GM23338 (cell line): ENCODE results near the gene ALOX15B. TPM values are rescaled to one million over a fixed set of nuclear protein-coding genes. Genes with fewer than 3 reads are reported as not detected.

Experiments used
- ATAC-seq: fragments of 200-7000 bp; cut with Tn5 transposase; 3 replicates; pipeline ENCODE4 v1.9.1; 2020
- DNase-seq: peaks from one replicate; pipeline ENCODE4 v3.0.0-alpha.2; 2015; ENCODE audit warnings: low spot score
- H2AFZ ChIP-seq: fragments of 200-600 bp; sonication (generic); 2 replicates; pipeline ENCODE4 v1.8.0; 2016; ENCODE audit warnings: antibody characterized with exemption, mild to moderate bottlenecking, moderate library complexity
- H3F3A ChIP-seq: fragments of 200-600 bp; sonication (generic); replicated peaks from 2 replicates; pipeline ENCODE4 v1.8.0; 2017; ENCODE audit warnings: antibody characterized with exemption, mixed run types, low read depth
- H3K27ac ChIP-seq: fragments of 200-600 bp; sonication (generic); 2 replicates; pipeline ENCODE4 v1.6.1; 2016; ENCODE audit warnings: low read depth
- H3K27me3 ChIP-seq: fragments of 200-600 bp; sonication (generic); 2 replicates; pipeline ENCODE4 v1.8.0; 2016; ENCODE audit warnings: mild to moderate bottlenecking, mixed run types, moderate library complexity; ENCODE audit not compliant: insufficient read depth
- H3K36me3 ChIP-seq: fragments of 200-600 bp; sonication (generic); 2 replicates; pipeline ENCODE4 v1.8.0; 2016; ENCODE audit warnings: mild to moderate bottlenecking; ENCODE audit not compliant: insufficient read depth
- H3K4me1 ChIP-seq: fragments of 200-600 bp; sonication (generic); 2 replicates; pipeline ENCODE4 v1.8.0; 2016; ENCODE audit warnings: mild to moderate bottlenecking, moderate library complexity; ENCODE audit not compliant: insufficient read depth
- H3K4me2 ChIP-seq: fragments of 200-600 bp; sonication (generic); 2 replicates; pipeline ENCODE4 v1.7.1; 2017; ENCODE audit warnings: mixed run types
- H3K4me3 ChIP-seq: fragments of 200-600 bp; sonication (generic); 2 replicates; pipeline ENCODE4 v1.6.1; 2016; ENCODE audit warnings: mixed run types
- H3K79me2 ChIP-seq: fragments of 200-600 bp; sonication (generic); replicated peaks from 2 replicates; pipeline ENCODE4 v1.8.0; 2017; ENCODE audit warnings: mild to moderate bottlenecking; ENCODE audit not compliant: insufficient read depth
- H3K9me2 ChIP-seq: fragments of 200-600 bp; sonication (generic); 2 replicates; pipeline ENCODE4 v1.8.0; 2017; ENCODE audit not compliant: insufficient read depth
- H4K20me1 ChIP-seq: fragments of 200-600 bp; sonication (generic); replicated peaks from 2 replicates; pipeline ENCODE4 v1.8.0; 2017; ENCODE audit warnings: mild to moderate bottlenecking; ENCODE audit not compliant: insufficient read depth
- H3K27ac Mint-ChIP-seq: 2 replicates; pipeline ENCODE4 v1.8.0; 2020; ENCODE audit warnings: inconsistent platforms, mild to moderate bottlenecking, moderate library complexity, mixed read lengths
- H3K27me3 Mint-ChIP-seq: 3 replicates; pipeline ENCODE4 v1.8.0; 2022; ENCODE audit warnings: low read depth, mild to moderate bottlenecking, moderate library complexity, mixed read lengths, inconsistent platforms; ENCODE audit not compliant: insufficient read depth, poor library complexity
- H3K36me3 Mint-ChIP-seq: 3 replicates; pipeline ENCODE4 v1.8.0; 2021; ENCODE audit warnings: low read depth, mild to moderate bottlenecking, inconsistent platforms, moderate library complexity, mixed read lengths
- H3K4me1 Mint-ChIP-seq: 3 replicates; pipeline ENCODE4 v1.8.0; 2020; ENCODE audit warnings: mild to moderate bottlenecking, inconsistent platforms, mixed read lengths
- H3K4me3 Mint-ChIP-seq: 3 replicates; pipeline ENCODE4 v1.8.0; 2021; ENCODE audit warnings: moderate library complexity, mild to moderate bottlenecking, inconsistent platforms, mixed read lengths
- H3K9me3 Mint-ChIP-seq: 3 replicates; pipeline ENCODE4 v1.8.0; 2020; ENCODE audit warnings: moderate library complexity, mild to moderate bottlenecking, inconsistent platforms, mixed read lengths
- CREB1 ChIP-seq: fragments of 250-450 bp; sonication (Bioruptor Pico); IDR thresholded peaks from 2 replicates; pipeline ENCODE4 v1.5.0; 2020; ENCODE audit warnings: low read depth, mild to moderate bottlenecking, moderate library complexity
- CTCF ChIP-seq, 2 experiments: fragments of 200-600 bp in 1 of 2; sonication (generic) in 1 of 2; conservative IDR thresholded peaks; 2 replicates each; pipeline versions ENCODE4 v1.5.1 to v1.6.1; 2016 to 2017; ENCODE audit warnings: antibody characterized with exemption in 2 of 2, low read depth in 2 of 2, mild to moderate bottlenecking in 2 of 2, moderate library complexity in 1 of 2
- ETS1 ChIP-seq: IDR thresholded peaks from 2 replicates; pipeline ENCODE4 v1.6.1; 2016; ENCODE audit warnings: antibody characterized with exemption
- EZH2 ChIP-seq: fragments of 200-600 bp; sonication (generic); IDR thresholded peaks from one replicate; pipeline ENCODE4 v1.8.0; 2017; ENCODE audit warnings: antibody characterized with exemption, mild to moderate bottlenecking, low read depth; ENCODE audit not compliant: unreplicated experiment
- EZH2phosphoT487 ChIP-seq: fragments of 200-600 bp; sonication (generic); IDR thresholded peaks from one replicate; pipeline ENCODE4 v1.8.1; 2018; ENCODE audit warnings: antibody characterized with exemption; ENCODE audit not compliant: unreplicated experiment
- JUNB ChIP-seq: IDR thresholded peaks from one replicate; pipeline ENCODE4 v1.6.1; 2016; ENCODE audit warnings: antibody characterized with exemption; ENCODE audit not compliant: unreplicated experiment
- NANOG ChIP-seq: IDR thresholded peaks from 2 replicates; pipeline ENCODE4 v1.6.1; 2016; ENCODE audit warnings: antibody characterized with exemption, borderline replicate concordance
- POLR2AphosphoS5 ChIP-seq: IDR thresholded peaks from 2 replicates; pipeline ENCODE4 v1.6.1; 2016; ENCODE audit warnings: antibody characterized with exemption, low read depth
- STAT1 ChIP-seq: IDR thresholded peaks from one replicate; pipeline ENCODE4 v1.6.1; 2016; ENCODE audit warnings: antibody characterized with exemption; ENCODE audit not compliant: unreplicated experiment
- ZNF114 ChIP-seq: fragments of 250-450 bp; sonication (Bioruptor Pico); IDR thresholded peaks from 2 replicates; pipeline ENCODE4 v1.5.0; 2020; ENCODE audit warnings: mild to moderate bottlenecking, moderate library complexity
- ZNF331 ChIP-seq: fragments of 250-450 bp; sonication (Bioruptor Pico); IDR thresholded peaks from 2 replicates; pipeline ENCODE4 v1.5.0; 2020; ENCODE audit warnings: low read depth, mild to moderate bottlenecking, moderate library complexity
- long read RNA-seq: library from polyadenylated mRNA; unstranded; transcript quantifications from one replicate; pipeline ENCODE4 v2.0.0, GENCODE V29; 2020; ENCODE audit not compliant: unreplicated experiment
- polyA plus RNA-seq: library from polyadenylated mRNA; unstranded; fragments of >200 nt; fragmentation: Nextera tagmentation; extraction: Ambion mirVana; gene quantifications from 2 replicates; pipeline ENCODE4 v1.2.1, GENCODE V29; 2016
- total RNA-seq: library from RNA; depleted of rRNA; stranded (reverse); fragments of >200 nt; shearing (Covaris generic); gene quantifications from 2 replicates; pipeline ENCODE4 v1.2.3, GENCODE V29; 2014; rRNA removed
- TF ChIP-seq, protein P1 (sequence below): IDR thresholded peaks from one replicate; pipeline ENCODE4 v1.6.1; 2018; ENCODE audit warnings: antibody characterized with exemption; ENCODE audit not compliant: unreplicated experiment

The ALOX15B gene, protein sequence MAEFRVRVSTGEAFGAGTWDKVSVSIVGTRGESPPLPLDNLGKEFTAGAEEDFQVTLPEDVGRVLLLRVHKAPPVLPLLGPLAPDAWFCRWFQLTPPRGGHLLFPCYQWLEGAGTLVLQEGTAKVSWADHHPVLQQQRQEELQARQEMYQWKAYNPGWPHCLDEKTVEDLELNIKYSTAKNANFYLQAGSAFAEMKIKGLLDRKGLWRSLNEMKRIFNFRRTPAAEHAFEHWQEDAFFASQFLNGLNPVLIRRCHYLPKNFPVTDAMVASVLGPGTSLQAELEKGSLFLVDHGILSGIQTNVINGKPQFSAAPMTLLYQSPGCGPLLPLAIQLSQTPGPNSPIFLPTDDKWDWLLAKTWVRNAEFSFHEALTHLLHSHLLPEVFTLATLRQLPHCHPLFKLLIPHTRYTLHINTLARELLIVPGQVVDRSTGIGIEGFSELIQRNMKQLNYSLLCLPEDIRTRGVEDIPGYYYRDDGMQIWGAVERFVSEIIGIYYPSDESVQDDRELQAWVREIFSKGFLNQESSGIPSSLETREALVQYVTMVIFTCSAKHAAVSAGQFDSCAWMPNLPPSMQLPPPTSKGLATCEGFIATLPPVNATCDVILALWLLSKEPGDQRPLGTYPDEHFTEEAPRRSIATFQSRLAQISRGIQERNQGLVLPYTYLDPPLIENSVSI
- total RNA-seq: 0.39 and 0.45 TPM in 2 replicates
- 0.33 and 0.42 TPM in 2 replicates for polyA plus RNA-seq
- long read RNA-seq: 0 reads

GRCh38 chr17:8038954-8039610, at the start of gene ALOX15B:
Gene ALOX15B, plus strand, starts transcription at chr17:8039059. Its CDS starts 97 bp downstream, at chr17:8039156.
- H3F3A ChIP-seq: 0 out of 2 replicates have a peak, but pooled peaks cover 3% of the 10 kb centered on the region
- no peaks in the 10 kb centered on the region for H3K79me2 ChIP-seq
- peaks cover 7% of the 10 kb centered on the region for H3K4me1 Mint-ChIP-seq
- no peaks in the 10 kb centered on the region for H3K36me3 Mint-ChIP-seq
- ATAC-seq (peak; percentile 76), DNase-seq (peak; percentile 77)
- peak within 1 kb of the TSS; percentile 66 for H3K4me3 ChIP-seq
- peaks cover 32% of the 10 kb centered on the region for H3K27me3 ChIP-seq
- H3K9me3 Mint-ChIP-seq: no peaks in the 10 kb centered on the region; the same call in 2 of the 3 replicates
- no peaks in the 10 kb centered on the region for H3K9me2 ChIP-seq
- H4K20me1 ChIP-seq: no peaks in the 10 kb centered on the region
- no peaks in the 10 kb centered on the region; the same call in 1 of the 2 replicates for H3K4me1 ChIP-seq
- no peak within 1 kb of the TSS for H3K27ac Mint-ChIP-seq
- no peaks in the 10 kb centered on the region for H3K36me3 ChIP-seq
- H3K27me3 Mint-ChIP-seq: peaks cover 8% of the 10 kb centered on the region
- no peak within 1 kb of the TSS for H3K27ac ChIP-seq
- peak within 1 kb of the TSS; percentile 57; the same call in 2 of the 3 replicates for H3K4me3 Mint-ChIP-seq
- peak within 1 kb of the TSS; percentile 95 for H2AFZ ChIP-seq
- H3K4me2 ChIP-seq: peak within 1 kb of the TSS; percentile 88
- no peak for TF ChIP-seq EZH2phosphoT487
- no peak for TF ChIP-seq CTCF (conservative IDR thresholded peaks at IDR 0.05; ENCODE audit: low read depth in 2 of 2)
- no peak for TF ChIP-seq JUNB
- TF ChIP-seq STAT1: no peak
- TF ChIP-seq, protein P1, sequence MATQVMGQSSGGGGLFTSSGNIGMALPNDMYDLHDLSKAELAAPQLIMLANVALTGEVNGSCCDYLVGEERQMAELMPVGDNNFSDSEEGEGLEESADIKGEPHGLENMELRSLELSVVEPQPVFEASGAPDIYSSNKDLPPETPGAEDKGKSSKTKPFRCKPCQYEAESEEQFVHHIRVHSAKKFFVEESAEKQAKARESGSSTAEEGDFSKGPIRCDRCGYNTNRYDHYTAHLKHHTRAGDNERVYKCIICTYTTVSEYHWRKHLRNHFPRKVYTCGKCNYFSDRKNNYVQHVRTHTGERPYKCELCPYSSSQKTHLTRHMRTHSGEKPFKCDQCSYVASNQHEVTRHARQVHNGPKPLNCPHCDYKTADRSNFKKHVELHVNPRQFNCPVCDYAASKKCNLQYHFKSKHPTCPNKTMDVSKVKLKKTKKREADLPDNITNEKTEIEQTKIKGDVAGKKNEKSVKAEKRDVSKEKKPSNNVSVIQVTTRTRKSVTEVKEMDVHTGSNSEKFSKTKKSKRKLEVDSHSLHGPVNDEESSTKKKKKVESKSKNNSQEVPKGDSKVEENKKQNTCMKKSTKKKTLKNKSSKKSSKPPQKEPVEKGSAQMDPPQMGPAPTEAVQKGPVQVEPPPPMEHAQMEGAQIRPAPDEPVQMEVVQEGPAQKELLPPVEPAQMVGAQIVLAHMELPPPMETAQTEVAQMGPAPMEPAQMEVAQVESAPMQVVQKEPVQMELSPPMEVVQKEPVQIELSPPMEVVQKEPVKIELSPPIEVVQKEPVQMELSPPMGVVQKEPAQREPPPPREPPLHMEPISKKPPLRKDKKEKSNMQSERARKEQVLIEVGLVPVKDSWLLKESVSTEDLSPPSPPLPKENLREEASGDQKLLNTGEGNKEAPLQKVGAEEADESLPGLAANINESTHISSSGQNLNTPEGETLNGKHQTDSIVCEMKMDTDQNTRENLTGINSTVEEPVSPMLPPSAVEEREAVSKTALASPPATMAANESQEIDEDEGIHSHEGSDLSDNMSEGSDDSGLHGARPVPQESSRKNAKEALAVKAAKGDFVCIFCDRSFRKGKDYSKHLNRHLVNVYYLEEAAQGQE: no peak
- TF ChIP-seq ETS1: no peak
- no peak for TF ChIP-seq ZNF331 (CRISPR knock-in tag)
- TF ChIP-seq ZNF114 (CRISPR knock-in tag): no peak
- no peak for TF ChIP-seq NANOG
- TF ChIP-seq CREB1: no peak
- no peak for TF ChIP-seq POLR2AphosphoS5
- TF ChIP-seq EZH2: no peak
